VCaP (cell line): ENCODE measurements around the gene DAP.

ENCODE experiments used
- H3K27ac ChIP-seq: fragments of 450-650 bp; 2 replicates; pipeline ENCODE4 v1.5.1; 2017
- CTCF ChIP-seq: fragments of 450-650 bp; conservative IDR thresholded peaks from 2 replicates; pipeline ENCODE4 v1.5.1; 2017; ENCODE audit warnings: mild to moderate bottlenecking, moderate library complexity

DAP gene

GRCh38 chr5:10759111-10759510 lies 1.9 kb downstream of the DAP start:
- peak overlapping the region; percentile 96 for H3K27ac ChIP-seq
- TF ChIP-seq CTCF, result no peak

GRCh38 chr5:10757922-10758555 lies 3.0 kb downstream of the DAP start:
- H3K27ac ChIP-seq, result no peak overlapping the region; the same call in 1 of the 2 replicates
- no peak for TF ChIP-seq CTCF

- no peak for TF ChIP-seq CTCF
These were observed 4.0 kb downstream of the DAP start for GRCh38 chr5:10757043-10757442.

GRCh38 chr5:10756549-10756948 lies 4.5 kb downstream of the DAP start:
- H3K27ac ChIP-seq, result no peak overlapping the region
- TF ChIP-seq CTCF, result no peak

More at GRCh38 chr5:10757043-10757442, 4.0 kb downstream of the DAP start:
- H3K27ac ChIP-seq, result no peak overlapping the region; the same call in 1 of the 2 replicates

GRCh38 chr5:10753178-10753577 lies 7.9 kb downstream of the DAP start:
- no peak for TF ChIP-seq CTCF
- no peak overlapping the region for H3K27ac ChIP-seq

- TF ChIP-seq CTCF, result no peak
- no peak overlapping the region for H3K27ac ChIP-seq
These were observed 8.6 kb downstream of the DAP start for GRCh38 chr5:10752451-10752850.

- TF ChIP-seq CTCF, result no peak
- no peak overlapping the region for H3K27ac ChIP-seq
These were observed 10.1 kb downstream of the DAP start for GRCh38 chr5:10750909-10751308.
